Uterus (tissue), 4 donors: ENCODE results near the gene POU2F1. TPM values are rescaled to one million over a fixed set of nuclear protein-coding genes. Genes with fewer than 3 reads are reported as not detected.

Experiments used
- DNase-seq, 2 donors: peaks; one replicate each; pipeline ENCODE4 v3.0.0-alpha.2; 2019 to 2020
- H3K27ac ChIP-seq, 2 donors: fragments of 200-600 bp; sonication (generic); 1 replicate in 1 of 2; 2 replicates in 1 of 2; pipeline ENCODE4 v1.5.1; 2016 to 2018
- H3K27me3 ChIP-seq, 2 donors: fragments of 200-600 bp; sonication (generic); one replicate each; pipeline ENCODE4 v1.5.1; 2018 to 2019; ENCODE audit warnings: control low read depth in 1 of 2
- H3K36me3 ChIP-seq, 2 donors: fragments of 200-600 bp; sonication (generic); one replicate each; pipeline ENCODE4 v1.5.1; 2019; ENCODE audit warnings: control low read depth in 1 of 2
- H3K4me1 ChIP-seq, 2 donors: fragments of 200-600 bp; sonication (generic); one replicate each; pipeline ENCODE4 v1.5.1; 2018 to 2019; ENCODE audit warnings: control low read depth in 1 of 2
- H3K4me3 ChIP-seq, 2 donors: fragments of 200-600 bp; sonication (generic); 1 replicate in 1 of 2; 2 replicates in 1 of 2; pipeline ENCODE4 v1.5.1; 2018 to 2019; ENCODE audit warnings: mild to moderate bottlenecking in 1 of 2
- H3K9me3 ChIP-seq, 2 donors: fragments of 200-600 bp; sonication (generic); one replicate each; pipeline ENCODE4 v1.5.1; 2019; ENCODE audit warnings: control low read depth in 1 of 2
- CTCF ChIP-seq, 4 experiments: fragments of 200-600 bp in 2 of 4; fragments of 450-650 bp in 2 of 4; sonication (generic) in 2 of 4; IDR thresholded peaks; one replicate each; pipeline ENCODE4 v1.5.1; 2016 to 2019; ENCODE audit warnings: antibody characterized with exemption in 4 of 4, mild to moderate bottlenecking in 2 of 4, moderate library complexity in 1 of 4
- POLR2A ChIP-seq, 2 donors: fragments of 450-650 bp; IDR thresholded peaks; one replicate each; pipeline ENCODE4 v1.6.1; 2016; ENCODE audit warnings: antibody characterized with exemption in 2 of 2, mild to moderate bottlenecking in 1 of 2, moderate library complexity in 1 of 2
- intact Hi-C: fragments of 100-400 bp; cut with DNase I; formaldehyde crosslinking; loops from one replicate; pipeline ENCODE4 v1.15.1; 2023; ENCODE audit warnings: low total_unique reads
- total RNA-seq, 4 donors: library from RNA; depleted of rRNA in 3 of 4; stranded (reverse); fragments of >200 nt in 3 of 4; gene quantifications; one replicate each; pipeline versions ENCODE4 v1.1.0 to v1.2.4, GENCODE V29; 2014 to 2023
- donor health status: DM: yes; HTN: yes; CAD: no.

POU2F1 gene
- total RNA-seq, 4 donors from 2014 or later = 9.7 to 50.8 (median 32.2) TPM

GRCh38 chr1:167408355-167408754, 187.7 kb downstream of the POU2F1 start:
- Histone ChIP-seq H3K36me3 (no peaks in the 10 kb centered on the region), H3K4me1 (no peaks in the 10 kb centered on the region), H3K9me3 (no peaks in the 10 kb centered on the region), H3K4me3 (no peak overlapping the region), H3K27me3 (no peaks in the 10 kb centered on the region), H3K27ac (no peak overlapping the region)
- TF ChIP-seq CTCF (IDR thresholded peaks at IDR 0.05) (no peak), POLR2A (IDR thresholded peaks at IDR 0.05) (no peak)
- no peak for DNase-seq
- intact Hi-C loops = no loop called here

GRCh38 chr1:167409183-167409582, 188.5 kb downstream of the POU2F1 start:
- Histone ChIP-seq H3K4me3 (no peak overlapping the region), H3K4me1 (no peaks in the 10 kb centered on the region), H3K27me3 (no peaks in the 10 kb centered on the region), H3K36me3 (no peaks in the 10 kb centered on the region), H3K9me3 (no peaks in the 10 kb centered on the region), H3K27ac (no peak overlapping the region)
- TF ChIP-seq POLR2A (IDR thresholded peaks at IDR 0.05) (no peak), CTCF (IDR thresholded peaks at IDR 0.05) (no peak)
- no peak for DNase-seq
- intact Hi-C loops = no loop called here

- intact Hi-C loops = no loop called here
Observed at GRCh38 chr1:167412072-167412471, 191.4 kb downstream of the POU2F1 start.

GRCh38 chr1:167412920-167413319, 192.2 kb downstream of the POU2F1 start:
- intact Hi-C loops = no loop called here
- H3K27ac ChIP-seq = no peak overlapping the region

More at GRCh38 chr1:167412072-167412471, 191.4 kb downstream of the POU2F1 start:
- DNase-seq = no peak
- no peak for TF ChIP-seq POLR2A (IDR thresholded peaks at IDR 0.05)
- no peak for TF ChIP-seq CTCF (IDR thresholded peaks at IDR 0.05)
- Histone ChIP-seq H3K27ac (no peak overlapping the region), H3K4me1 (no peaks in the 10 kb centered on the region), H3K4me3 (no peak overlapping the region), H3K27me3 (no peaks in the 10 kb centered on the region), H3K36me3 (no peaks in the 10 kb centered on the region), H3K9me3 (no peaks in the 10 kb centered on the region)

GRCh38 chr1:167413328-167413727, 192.6 kb downstream of the POU2F1 start:
- no peaks in the 10 kb centered on the region for H3K4me1 ChIP-seq
- no peaks in the 10 kb centered on the region for H3K9me3 ChIP-seq
- no peak for DNase-seq
- intact Hi-C loops = no loop called here
- TF ChIP-seq POLR2A (IDR thresholded peaks at IDR 0.05) (no peak), CTCF (IDR thresholded peaks at IDR 0.05) (no peak)
- no peaks in the 10 kb centered on the region for H3K36me3 ChIP-seq
- no peak overlapping the region for H3K4me3 ChIP-seq
- no peaks in the 10 kb centered on the region for H3K27me3 ChIP-seq
- no peak overlapping the region for H3K27ac ChIP-seq

More at GRCh38 chr1:167412920-167413319, 192.2 kb downstream of the POU2F1 start:
- Histone ChIP-seq H3K9me3 (no peaks in the 10 kb centered on the region), H3K4me3 (no peak overlapping the region), H3K4me1 (no peaks in the 10 kb centered on the region), H3K36me3 (no peaks in the 10 kb centered on the region), H3K27me3 (no peaks in the 10 kb centered on the region)
- no peak for TF ChIP-seq POLR2A (IDR thresholded peaks at IDR 0.05)
- no peak for TF ChIP-seq CTCF (IDR thresholded peaks at IDR 0.05)
- no peak for DNase-seq
